KMS-11 (cell line): ENCODE results near the gene SIRPA.

Experiments used
- H2AFZ ChIP-seq: fragments of 200-600 bp; sonication (generic); 2 replicates; pipeline ENCODE4 v1.6.1; 2016; ENCODE audit warnings: antibody characterized with exemption, mixed run types, low read depth
- H3K27ac ChIP-seq: fragments of 200-600 bp; sonication (generic); 2 replicates; pipeline ENCODE4 v1.6.1; 2016; ENCODE audit warnings: mild to moderate bottlenecking, mixed run types
- H3K27me3 ChIP-seq: fragments of 200-600 bp; sonication (generic); 2 replicates; pipeline ENCODE4 v1.6.1; 2017; ENCODE audit warnings: mild to moderate bottlenecking, low read depth, mixed run types, moderate library complexity; ENCODE audit not compliant: insufficient read depth
- H3K36me3 ChIP-seq: fragments of 200-600 bp; sonication (generic); 2 replicates; pipeline ENCODE4 v1.6.1; 2017; ENCODE audit warnings: mild to moderate bottlenecking, mixed run types; ENCODE audit not compliant: insufficient read depth
- H3K4me1 ChIP-seq: fragments of 200-600 bp; sonication (generic); 2 replicates; pipeline ENCODE4 v1.6.1; 2016; ENCODE audit warnings: mild to moderate bottlenecking, low read depth, mixed run types; ENCODE audit not compliant: poor library complexity, severe bottlenecking
- H3K4me2 ChIP-seq: fragments of 200-600 bp; sonication (generic); 2 replicates; pipeline ENCODE4 v1.7.0; 2016; ENCODE audit warnings: mild to moderate bottlenecking, mixed run types
- H3K4me3 ChIP-seq: fragments of 200-600 bp; sonication (generic); IDR thresholded peaks from 2 replicates; pipeline ENCODE4 v1.6.1; 2017; ENCODE audit warnings: low read depth, low read length, mixed read lengths; ENCODE audit not compliant: insufficient read depth
- H3K79me2 ChIP-seq: fragments of 200-600 bp; sonication (generic); 2 replicates; pipeline ENCODE4 v1.6.1; 2016; ENCODE audit warnings: low read depth, mixed run types; ENCODE audit not compliant: insufficient read depth
- H3K9ac ChIP-seq: fragments of 200-600 bp; sonication (generic); 2 replicates; pipeline ENCODE4 v1.6.1; 2016; ENCODE audit warnings: mild to moderate bottlenecking, mixed run types
- H4K20me1 ChIP-seq: fragments of 200-600 bp; sonication (generic); 2 replicates; pipeline ENCODE4 v1.6.1; 2016; ENCODE audit warnings: mild to moderate bottlenecking, mixed run types; ENCODE audit not compliant: insufficient read depth
- TF ChIP-seq, protein P1 (sequence below): fragments of 200-600 bp; sonication (generic); conservative IDR thresholded peaks from 2 replicates; pipeline ENCODE4 v1.6.1; 2017; ENCODE audit warnings: low read depth, mild to moderate bottlenecking, antibody characterized with exemption, low read length, moderate library complexity, mixed read lengths

SIRPA gene

DNA sequence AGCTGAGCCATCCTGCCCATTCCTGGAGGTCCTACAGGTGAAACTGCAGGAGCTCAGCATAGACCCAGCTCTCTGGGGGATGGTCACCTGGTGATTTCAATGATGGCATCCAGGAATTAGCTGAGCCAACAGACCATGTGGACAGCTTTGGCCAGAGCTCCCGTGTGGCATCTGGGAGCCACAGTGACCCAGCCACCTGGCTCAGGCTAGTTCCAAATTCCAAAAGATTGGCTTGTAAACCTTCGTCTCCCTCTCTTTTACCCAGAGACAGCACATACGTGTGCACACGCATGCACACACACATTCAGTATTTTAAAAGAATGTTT lies 44.0 kb downstream of the SIRPA start:
- Histone ChIP-seq H3K4me3 (no peak overlapping the region), H3K36me3 (no peaks in the 10 kb centered on the region), H2AFZ (no peak overlapping the region), H4K20me1 (no peaks in the 10 kb centered on the region), H3K27me3 (no peaks in the 10 kb centered on the region), H3K9ac (no peak overlapping the region), H3K4me2 (no peak overlapping the region), H3K79me2 (no peaks in the 10 kb centered on the region), H3K27ac (no peak overlapping the region), H3K4me1 (no peaks in the 10 kb centered on the region)
- TF ChIP-seq, protein P1, sequence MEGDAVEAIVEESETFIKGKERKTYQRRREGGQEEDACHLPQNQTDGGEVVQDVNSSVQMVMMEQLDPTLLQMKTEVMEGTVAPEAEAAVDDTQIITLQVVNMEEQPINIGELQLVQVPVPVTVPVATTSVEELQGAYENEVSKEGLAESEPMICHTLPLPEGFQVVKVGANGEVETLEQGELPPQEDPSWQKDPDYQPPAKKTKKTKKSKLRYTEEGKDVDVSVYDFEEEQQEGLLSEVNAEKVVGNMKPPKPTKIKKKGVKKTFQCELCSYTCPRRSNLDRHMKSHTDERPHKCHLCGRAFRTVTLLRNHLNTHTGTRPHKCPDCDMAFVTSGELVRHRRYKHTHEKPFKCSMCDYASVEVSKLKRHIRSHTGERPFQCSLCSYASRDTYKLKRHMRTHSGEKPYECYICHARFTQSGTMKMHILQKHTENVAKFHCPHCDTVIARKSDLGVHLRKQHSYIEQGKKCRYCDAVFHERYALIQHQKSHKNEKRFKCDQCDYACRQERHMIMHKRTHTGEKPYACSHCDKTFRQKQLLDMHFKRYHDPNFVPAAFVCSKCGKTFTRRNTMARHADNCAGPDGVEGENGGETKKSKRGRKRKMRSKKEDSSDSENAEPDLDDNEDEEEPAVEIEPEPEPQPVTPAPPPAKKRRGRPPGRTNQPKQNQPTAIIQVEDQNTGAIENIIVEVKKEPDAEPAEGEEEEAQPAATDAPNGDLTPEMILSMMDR = no peak

DNA sequence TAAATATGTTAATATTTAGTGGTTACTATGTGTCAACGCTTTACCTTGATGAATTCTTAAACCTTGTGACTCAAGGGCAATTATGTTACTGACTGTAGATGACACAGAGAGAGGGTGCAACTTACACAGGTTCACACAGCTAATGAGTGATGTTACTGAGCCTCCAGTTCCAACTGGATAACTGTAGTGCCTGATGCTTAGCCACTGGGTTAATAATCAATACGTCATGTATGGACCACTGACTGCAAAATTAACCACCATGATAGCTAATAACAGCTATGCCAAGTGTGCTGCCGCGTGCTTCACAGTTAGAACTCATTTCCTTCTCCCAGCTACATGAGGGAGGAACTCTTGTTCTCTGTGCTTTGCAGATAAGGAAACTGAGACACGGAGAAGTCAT lies 45.4 kb downstream of the SIRPA start:
- Histone ChIP-seq H3K9ac (no peak overlapping the region), H4K20me1 (no peaks in the 10 kb centered on the region), H3K4me1 (no peaks in the 10 kb centered on the region), H3K36me3 (no peaks in the 10 kb centered on the region), H2AFZ (no peak overlapping the region), H3K4me3 (no peak overlapping the region), H3K4me2 (no peak overlapping the region), H3K27ac (no peak overlapping the region), H3K79me2 (no peaks in the 10 kb centered on the region), H3K27me3 (no peaks in the 10 kb centered on the region)
- TF ChIP-seq, protein P1 = no peak

DNA sequence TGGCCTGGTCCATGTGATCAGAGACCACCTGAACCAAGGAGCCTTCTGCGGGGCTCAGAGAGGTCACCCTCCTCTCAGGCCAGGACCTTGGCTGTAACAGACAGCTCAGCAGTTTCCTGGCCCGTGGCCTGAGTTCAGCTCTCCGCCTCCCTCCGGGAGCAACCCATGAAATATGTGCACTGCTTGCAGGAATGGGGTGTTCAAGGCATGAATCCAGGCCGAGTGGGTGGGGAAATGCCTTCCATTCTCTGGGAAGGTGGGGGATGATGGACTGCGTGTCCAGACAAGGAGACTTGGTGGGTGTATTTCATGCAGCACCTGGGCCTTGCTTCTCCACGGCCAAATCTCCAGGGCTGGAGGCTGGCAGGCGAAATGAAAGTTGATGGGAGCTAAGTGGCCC lies 46.0 kb downstream of the SIRPA start:
- H3K4me2 ChIP-seq = no peak overlapping the region
- no peak overlapping the region for H2AFZ ChIP-seq
- no peak overlapping the region for H3K27ac ChIP-seq
- no peaks in the 10 kb centered on the region for H3K79me2 ChIP-seq
- no peaks in the 10 kb centered on the region for H3K27me3 ChIP-seq
- TF ChIP-seq, protein P1 = no peak
- H3K9ac ChIP-seq = no peak overlapping the region
- no peak overlapping the region for H3K4me3 ChIP-seq
- no peaks in the 10 kb centered on the region for H3K36me3 ChIP-seq
- no peaks in the 10 kb centered on the region for H3K4me1 ChIP-seq
- no peaks in the 10 kb centered on the region for H4K20me1 ChIP-seq

DNA sequence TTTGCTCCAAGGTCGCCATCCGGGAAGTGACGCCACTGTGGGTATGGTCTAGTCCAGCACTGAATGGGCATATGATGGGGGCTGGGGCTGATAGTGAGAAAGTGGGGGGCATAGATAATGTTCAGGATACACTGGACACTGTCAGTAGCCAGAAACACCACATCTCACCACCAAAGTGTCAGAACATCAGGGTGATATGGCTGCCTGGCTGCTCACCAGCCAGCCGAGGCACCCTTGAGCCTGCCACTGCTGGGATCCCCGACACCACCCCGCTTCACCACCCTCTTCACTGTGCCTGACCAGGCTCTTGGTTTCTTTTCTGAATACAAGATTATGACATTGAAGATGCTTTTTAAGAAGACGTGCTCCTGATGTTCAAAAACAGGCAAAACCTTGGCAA lies 46.9 kb downstream of the SIRPA start:
- no peaks in the 10 kb centered on the region for H3K27me3 ChIP-seq
- H3K9ac ChIP-seq = no peak overlapping the region
- H3K79me2 ChIP-seq = no peaks in the 10 kb centered on the region
- H3K36me3 ChIP-seq = no peaks in the 10 kb centered on the region
- H3K27ac ChIP-seq = no peak overlapping the region
- H3K4me1 ChIP-seq = no peaks in the 10 kb centered on the region
- no peak overlapping the region for H3K4me3 ChIP-seq
- H2AFZ ChIP-seq = no peak overlapping the region
- H3K4me2 ChIP-seq = no peak overlapping the region
- TF ChIP-seq, protein P1 = no peak
- no peaks in the 10 kb centered on the region for H4K20me1 ChIP-seq
